ENCODE results near the gene CDKL5.

DNA sequence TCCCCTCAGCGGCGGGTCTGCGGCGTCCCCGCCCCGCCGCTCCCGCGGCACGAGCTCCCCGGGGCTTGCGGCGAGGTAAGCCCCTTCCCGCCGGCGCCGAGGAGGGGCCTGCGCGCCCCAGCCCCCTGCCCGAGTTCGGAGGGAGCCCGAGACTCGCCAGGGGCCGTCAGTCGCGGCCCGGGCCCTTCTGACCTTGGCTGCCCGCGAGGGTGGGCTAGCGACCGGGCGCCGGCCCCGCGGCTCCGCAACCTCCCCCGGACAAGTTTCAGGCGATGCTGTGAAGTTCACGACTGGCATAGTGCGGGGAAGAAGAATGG lies 554 bp downstream of the CDKL5 start:
- TF ChIP-seq, protein P1, sequence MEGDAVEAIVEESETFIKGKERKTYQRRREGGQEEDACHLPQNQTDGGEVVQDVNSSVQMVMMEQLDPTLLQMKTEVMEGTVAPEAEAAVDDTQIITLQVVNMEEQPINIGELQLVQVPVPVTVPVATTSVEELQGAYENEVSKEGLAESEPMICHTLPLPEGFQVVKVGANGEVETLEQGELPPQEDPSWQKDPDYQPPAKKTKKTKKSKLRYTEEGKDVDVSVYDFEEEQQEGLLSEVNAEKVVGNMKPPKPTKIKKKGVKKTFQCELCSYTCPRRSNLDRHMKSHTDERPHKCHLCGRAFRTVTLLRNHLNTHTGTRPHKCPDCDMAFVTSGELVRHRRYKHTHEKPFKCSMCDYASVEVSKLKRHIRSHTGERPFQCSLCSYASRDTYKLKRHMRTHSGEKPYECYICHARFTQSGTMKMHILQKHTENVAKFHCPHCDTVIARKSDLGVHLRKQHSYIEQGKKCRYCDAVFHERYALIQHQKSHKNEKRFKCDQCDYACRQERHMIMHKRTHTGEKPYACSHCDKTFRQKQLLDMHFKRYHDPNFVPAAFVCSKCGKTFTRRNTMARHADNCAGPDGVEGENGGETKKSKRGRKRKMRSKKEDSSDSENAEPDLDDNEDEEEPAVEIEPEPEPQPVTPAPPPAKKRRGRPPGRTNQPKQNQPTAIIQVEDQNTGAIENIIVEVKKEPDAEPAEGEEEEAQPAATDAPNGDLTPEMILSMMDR (IDR thresholded peaks at IDR 0.05), result no peak
- no peak for TF ChIP-seq POLR2A (IDR thresholded peaks at IDR 0.05)
- no peak for TF ChIP-seq POLR2AphosphoS5 (IDR thresholded peaks at IDR 0.05)
- TF ChIP-seq EP300 (IDR thresholded peaks at IDR 0.05), result no peak

All from upper lobe of left lung (tissue), 4 donors.